Upper lobe of left lung (tissue), 6 donors: Measurements from ENCODE around the gene PGGHG. TPM values are rescaled to one million over a fixed set of nuclear protein-coding genes. Genes with fewer than 3 reads are reported as not detected.

Source experiments
- ATAC-seq, 2 donors: fragments of 200-7000 bp; cut with Tn5 transposase; one replicate each; pipeline ENCODE4 v1.9.1; 2022; ENCODE audit warnings: mild to moderate bottlenecking in 2 of 2, moderate library complexity in 2 of 2; ENCODE audit not compliant: low FRiP score in 2 of 2
- DNase-seq, 2 donors: peaks; one replicate each; pipeline ENCODE4 v3.0.0-alpha.2; 2019 to 2020
- H3K27ac ChIP-seq, 4 donors: fragments of 200-600 bp; sonication (generic); one replicate each; pipeline ENCODE4 v1.5.1; 2016 to 2019
- H3K27me3 ChIP-seq, 4 donors: fragments of 200-600 bp; sonication (generic); one replicate each; pipeline ENCODE4 v1.5.1; 2017 to 2019
- H3K36me3 ChIP-seq, 4 donors: fragments of 200-600 bp; sonication (generic); one replicate each; pipeline ENCODE4 v1.5.1; 2016 to 2019
- H3K4me1 ChIP-seq, 4 donors: fragments of 200-600 bp; sonication (generic); one replicate each; pipeline ENCODE4 v1.5.1; 2018 to 2019
- H3K4me3 ChIP-seq, 4 donors: fragments of 200-600 bp; sonication (generic); one replicate each; pipeline ENCODE4 v1.5.1; 2017 to 2019; ENCODE audit warnings: mild to moderate bottlenecking in 2 of 4, moderate library complexity in 1 of 4
- H3K9me3 ChIP-seq, 4 donors: fragments of 200-600 bp; sonication (generic); one replicate each; pipeline ENCODE4 v1.5.1; 2018 to 2019
- EP300 ChIP-seq, 4 donors: sonication (generic); formaldehyde crosslinking; IDR thresholded peaks; one replicate each; pipeline ENCODE4 v1.5.1; 2017; ENCODE audit warnings: antibody characterized with exemption in 4 of 4, control low read depth in 2 of 4
- POLR2A ChIP-seq, 4 donors: fragments of 450-650 bp; IDR thresholded peaks; one replicate each; pipeline ENCODE4 v1.5.1; 2016 to 2017; ENCODE audit warnings: antibody characterized with exemption in 4 of 4, mild to moderate bottlenecking in 2 of 4
- POLR2AphosphoS5 ChIP-seq, 2 donors: sonication (generic); formaldehyde crosslinking; IDR thresholded peaks; one replicate each; pipeline ENCODE4 v1.5.1; 2017; ENCODE audit warnings: antibody characterized with exemption in 2 of 2
- WGBS, 2 donors: methylation state at CpG; one replicate each; pipeline ENCODE4 v1.1.5; 2017 to 2018; 5-methylcytosine and 5-hydroxymethylcytosine counted together
- total RNA-seq, 6 donors: library from RNA; depleted of rRNA in 4 of 6; stranded (reverse); fragments of >200 nt in 4 of 6; gene quantifications; one replicate each; pipeline versions ENCODE4 v1.1.0 to v1.2.1, GENCODE V29; 2016 to 2021
- TF ChIP-seq, protein P1 (sequence below), 6 experiments: fragments of 450-650 bp in 4 of 6; fragments of 200-600 bp in 2 of 6; sonication (generic) in 2 of 6; IDR thresholded peaks; one replicate each; pipeline ENCODE4 v1.5.1; 2016 to 2019; ENCODE audit warnings: antibody characterized with exemption in 6 of 6
- donor health status: DM: no; HTN: no; CAD: no; lungs with moderate emphysema.
- donor health status: DM: no; HTN: yes; CAD: no; lungs with severe emphysema.

PGGHG gene
- total RNA-seq, 6 donors from 2014 or later, result 34.1 to 535 (median 65.2) TPM

DNA sequence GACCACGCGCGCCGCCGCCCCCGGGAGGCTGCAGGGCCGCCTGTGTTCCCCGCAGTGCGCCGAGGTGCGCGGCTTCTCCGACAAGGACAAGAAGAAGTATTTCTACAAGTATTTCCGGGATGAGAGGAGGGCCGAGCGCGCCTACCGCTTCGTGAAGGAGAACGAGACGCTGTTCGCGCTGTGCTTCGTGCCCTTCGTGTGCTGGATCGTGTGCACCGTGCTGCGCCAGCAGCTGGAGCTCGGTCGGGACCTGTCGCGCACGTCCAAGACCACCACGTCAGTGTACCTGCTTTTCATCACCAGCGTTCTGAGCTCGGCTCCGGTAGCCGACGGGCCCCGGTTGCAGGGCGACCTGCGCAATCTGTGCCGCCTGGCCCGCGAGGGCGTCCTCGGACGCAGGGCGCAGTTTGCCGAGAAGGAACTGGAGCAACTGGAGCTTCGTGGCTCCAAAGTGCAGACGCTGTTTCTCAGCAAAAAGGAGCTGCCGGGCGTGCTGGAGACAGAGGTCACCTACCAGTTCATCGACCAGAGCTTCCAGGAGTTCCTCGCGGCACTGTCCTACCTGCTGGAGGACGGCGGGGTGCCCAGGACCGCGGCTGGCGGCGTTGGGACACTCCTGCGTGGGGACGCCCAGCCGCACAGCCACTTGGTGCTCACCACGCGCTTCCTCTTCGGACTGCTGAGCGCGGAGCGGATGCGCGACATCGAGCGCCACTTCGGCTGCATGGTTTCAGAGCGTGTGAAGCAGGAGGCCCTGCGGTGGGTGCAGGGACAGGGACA, 8.0 kb upstream of the PGGHG start:
- ATAC-seq (peak; percentile 19 to 26), DNase-seq (peak in 1 of 2 donors; percentile 86)
- WGBS, 2 donors, result 12 to 13% methylated on average over 16 to 57 of the region's 79 CpGs

DNA sequence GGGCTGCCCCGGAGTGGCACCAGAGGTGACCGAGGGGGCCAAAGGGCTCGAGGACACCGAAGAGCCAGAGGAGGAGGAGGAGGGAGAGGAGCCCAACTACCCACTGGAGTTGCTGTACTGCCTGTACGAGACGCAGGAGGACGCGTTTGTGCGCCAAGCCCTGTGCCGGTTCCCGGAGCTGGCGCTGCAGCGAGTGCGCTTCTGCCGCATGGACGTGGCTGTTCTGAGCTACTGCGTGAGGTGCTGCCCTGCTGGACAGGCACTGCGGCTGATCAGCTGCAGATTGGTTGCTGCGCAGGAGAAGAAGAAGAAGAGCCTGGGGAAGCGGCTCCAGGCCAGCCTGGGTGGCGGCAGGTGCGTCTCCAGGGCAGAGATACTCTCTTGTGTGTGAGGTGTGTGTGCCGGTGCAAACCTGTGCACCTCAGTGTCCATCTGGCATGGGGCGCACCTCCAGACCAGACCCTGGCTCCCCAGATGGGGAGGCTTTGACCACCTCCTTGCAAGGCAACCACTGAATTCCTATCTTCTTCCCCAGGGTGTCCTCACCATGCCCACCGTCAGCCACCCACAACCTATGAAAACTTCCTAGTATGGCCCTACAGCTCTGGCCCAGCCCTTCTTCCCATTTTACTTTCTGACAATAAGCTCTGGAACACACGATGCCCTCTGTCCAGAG, 7.3 kb upstream of the PGGHG start:
- no peak for ATAC-seq
- no peak for TF ChIP-seq POLR2A (IDR thresholded peaks at IDR 0.05)
- no peak for TF ChIP-seq POLR2AphosphoS5 (IDR thresholded peaks at IDR 0.05)
- Histone ChIP-seq H3K36me3 (no peaks in the 10 kb centered on the region), H3K9me3 (no peaks in the 10 kb centered on the region), H3K4me3 (peak overlapping the region in 3 of 4 donors; percentile 26 to 44 (median 32)), H3K4me1 (peaks cover 33 to 35% (median 34%) of the 10 kb centered on the region in 4 donors), H3K27ac (peak overlapping the region in 1 of 4 donors; percentile 34), H3K27me3 (peaks cover 0 to 45% (median 28%) of the 10 kb centered on the region in 4 donors)
- peak in 1 of 2 donors; percentile 76 for DNase-seq
- WGBS, 2 donors, result 44 to 51% methylated on average over 18 to 25 of the region's 26 CpGs

More for the DNA sequence above, 8.0 kb upstream of the PGGHG start:
- Histone ChIP-seq H3K27me3 (peaks cover 0 to 45% (median 28%) of the 10 kb centered on the region in 4 donors), H3K27ac (peak overlapping the region in 3 of 4 donors; percentile 7 to 34 (median 33)), H3K4me1 (peaks cover 33 to 35% (median 34%) of the 10 kb centered on the region in 4 donors), H3K9me3 (no peaks in the 10 kb centered on the region), H3K36me3 (no peaks in the 10 kb centered on the region), H3K4me3 (peak overlapping the region; percentile 16 to 44 (median 29))
- no peak for TF ChIP-seq EP300 (IDR thresholded peaks at IDR 0.05)
- TF ChIP-seq POLR2A (IDR thresholded peaks at IDR 0.05), result no peak
- TF ChIP-seq POLR2AphosphoS5 (IDR thresholded peaks at IDR 0.05), result no peak
- TF ChIP-seq, protein P1, sequence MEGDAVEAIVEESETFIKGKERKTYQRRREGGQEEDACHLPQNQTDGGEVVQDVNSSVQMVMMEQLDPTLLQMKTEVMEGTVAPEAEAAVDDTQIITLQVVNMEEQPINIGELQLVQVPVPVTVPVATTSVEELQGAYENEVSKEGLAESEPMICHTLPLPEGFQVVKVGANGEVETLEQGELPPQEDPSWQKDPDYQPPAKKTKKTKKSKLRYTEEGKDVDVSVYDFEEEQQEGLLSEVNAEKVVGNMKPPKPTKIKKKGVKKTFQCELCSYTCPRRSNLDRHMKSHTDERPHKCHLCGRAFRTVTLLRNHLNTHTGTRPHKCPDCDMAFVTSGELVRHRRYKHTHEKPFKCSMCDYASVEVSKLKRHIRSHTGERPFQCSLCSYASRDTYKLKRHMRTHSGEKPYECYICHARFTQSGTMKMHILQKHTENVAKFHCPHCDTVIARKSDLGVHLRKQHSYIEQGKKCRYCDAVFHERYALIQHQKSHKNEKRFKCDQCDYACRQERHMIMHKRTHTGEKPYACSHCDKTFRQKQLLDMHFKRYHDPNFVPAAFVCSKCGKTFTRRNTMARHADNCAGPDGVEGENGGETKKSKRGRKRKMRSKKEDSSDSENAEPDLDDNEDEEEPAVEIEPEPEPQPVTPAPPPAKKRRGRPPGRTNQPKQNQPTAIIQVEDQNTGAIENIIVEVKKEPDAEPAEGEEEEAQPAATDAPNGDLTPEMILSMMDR (IDR thresholded peaks at IDR 0.05), result no peak

DNA sequence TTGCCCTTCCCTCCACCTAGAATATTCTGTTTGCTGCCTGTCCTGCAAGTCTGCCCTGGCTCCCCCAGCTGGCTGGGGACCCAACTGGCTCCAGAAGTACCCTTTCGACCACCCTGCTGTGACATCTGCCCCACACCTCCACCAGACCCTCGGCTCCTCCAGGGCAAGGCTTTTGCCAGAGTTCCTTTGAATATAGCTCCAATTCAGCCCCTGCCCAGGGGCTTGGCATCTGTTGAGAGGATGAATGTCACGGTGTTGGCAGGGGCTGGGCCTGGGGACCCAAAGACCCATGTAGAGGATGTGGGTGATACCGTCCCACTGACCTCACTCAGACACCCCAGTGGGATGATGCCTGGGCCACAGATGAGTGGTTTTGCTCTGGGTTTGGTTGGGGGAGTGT, 6.8 kb upstream of the PGGHG start:
- peak overlapping the region in 2 of 4 donors; percentile 32 to 44 for H3K4me3 ChIP-seq
- peaks cover 33 to 38% (median 35%) of the 10 kb centered on the region in 4 donors for H3K4me1 ChIP-seq
- no peak for DNase-seq
- TF ChIP-seq POLR2AphosphoS5 (IDR thresholded peaks at IDR 0.05) (no peak), EP300 (IDR thresholded peaks at IDR 0.05) (no peak), POLR2A (IDR thresholded peaks at IDR 0.05) (no peak)
- TF ChIP-seq, protein P1 (IDR thresholded peaks at IDR 0.05), result no peak
- peaks cover 0 to 45% (median 28%) of the 10 kb centered on the region in 4 donors for H3K27me3 ChIP-seq
- no peak overlapping the region for H3K27ac ChIP-seq
- 78 to 84% methylated on average over 2 to 4 of the region's 4 CpGs for WGBS, 2 donors
- H3K9me3 ChIP-seq, result no peaks in the 10 kb centered on the region
- H3K36me3 ChIP-seq, result no peaks in the 10 kb centered on the region
- peak in 1 of 2 donors; percentile 4 for ATAC-seq

DNA sequence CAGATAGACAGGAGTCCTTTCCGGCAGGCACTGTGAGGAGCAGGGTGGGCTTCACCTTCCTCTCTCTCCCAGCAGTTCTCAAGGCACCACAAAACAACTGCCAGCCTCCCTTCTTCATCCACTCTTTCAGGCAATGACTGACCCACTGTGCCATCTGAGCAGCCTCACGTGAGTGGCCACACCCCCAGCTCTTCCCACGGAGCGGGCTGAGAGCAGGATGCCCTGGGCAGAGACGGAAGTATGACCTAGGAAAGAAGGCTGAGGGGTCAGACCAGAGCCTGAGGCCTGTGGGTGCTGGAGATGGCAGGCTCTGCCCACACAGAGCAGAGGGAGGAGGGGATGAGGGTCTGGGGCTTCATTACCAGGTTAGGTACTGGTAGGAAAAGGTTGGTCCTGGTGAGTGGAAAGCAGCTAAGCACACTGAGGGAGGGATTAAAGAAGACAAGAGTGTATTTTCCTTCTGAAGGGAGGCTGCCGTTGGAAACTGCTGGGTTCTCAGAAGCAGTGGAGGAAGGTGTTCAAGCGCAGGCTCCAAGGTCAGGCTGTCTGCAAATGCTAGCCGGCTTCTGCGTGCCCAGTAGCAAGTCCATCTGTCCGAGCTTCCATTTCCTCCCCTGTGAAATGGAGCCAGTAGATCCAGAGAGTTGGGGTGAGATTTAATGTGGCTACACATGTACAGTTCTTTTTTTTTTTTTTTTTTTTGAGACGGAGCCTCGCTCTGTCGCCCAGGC, 6.1 kb upstream of the PGGHG start:
- no peaks in the 10 kb centered on the region for H3K36me3 ChIP-seq
- H3K27me3 ChIP-seq, result peaks cover 0 to 45% (median 28%) of the 10 kb centered on the region in 4 donors
- ATAC-seq, result no peak
- DNase-seq, result no peak
- no peak overlapping the region for H3K27ac ChIP-seq
- H3K9me3 ChIP-seq, result no peaks in the 10 kb centered on the region
- TF ChIP-seq POLR2A (IDR thresholded peaks at IDR 0.05), result no peak
- no peak for TF ChIP-seq EP300 (IDR thresholded peaks at IDR 0.05)
- TF ChIP-seq, protein P1 (IDR thresholded peaks at IDR 0.05), result no peak
- TF ChIP-seq POLR2AphosphoS5 (IDR thresholded peaks at IDR 0.05), result no peak
- peaks cover 34 to 40% (median 35%) of the 10 kb centered on the region in 4 donors for H3K4me1 ChIP-seq
- H3K4me3 ChIP-seq, result no peak overlapping the region
- WGBS, 2 donors, result 60 to 67% methylated on average over 12 to 13 of the region's 13 CpGs
